GM12874 (cell line): ENCODE results near the gene TNFSF15.

Experiments
- CTCF ChIP-seq: IDR thresholded peaks from 2 replicates; pipeline ENCODE4 v1.5.1; 2011; ENCODE audit warnings: low read depth, mild to moderate bottlenecking, control low read depth, low read length, moderate library complexity; ENCODE audit not compliant: insufficient read depth

The TNFSF15 gene

GRCh38 chr9:114737847-114738246 lies 68.0 kb downstream of the TNFSF15 start:
- no peak for TF ChIP-seq CTCF

- TF ChIP-seq CTCF, result no peak
Observed at GRCh38 chr9:114737118-114737517, 68.7 kb downstream of the TNFSF15 start.

GRCh38 chr9:114735704-114736103 lies 70.1 kb downstream of the TNFSF15 start:
- no peak for TF ChIP-seq CTCF
